Head of caudate nucleus (tissue), 42 donors: ENCODE results near the gene FFAR1.

Source experiments
- DNase-seq, 42 donors: peaks; one replicate each; pipeline versions ENCODE4 v3.0.0 to v3.0.0-alpha.2; 2020 to 2021; ENCODE audit warnings: mixed read lengths in 7 of 42
- intact Hi-C: fragments of 100-400 bp; cut with DNase I; formaldehyde crosslinking; loops from one replicate; pipeline ENCODE4 v1.15.0; 2022

The FFAR1 gene, protein sequence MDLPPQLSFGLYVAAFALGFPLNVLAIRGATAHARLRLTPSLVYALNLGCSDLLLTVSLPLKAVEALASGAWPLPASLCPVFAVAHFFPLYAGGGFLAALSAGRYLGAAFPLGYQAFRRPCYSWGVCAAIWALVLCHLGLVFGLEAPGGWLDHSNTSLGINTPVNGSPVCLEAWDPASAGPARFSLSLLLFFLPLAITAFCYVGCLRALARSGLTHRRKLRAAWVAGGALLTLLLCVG (N-terminal part only)

GRCh38 chr19:35347171-35347929, at the start of gene FFAR1:
Gene FFAR1, plus strand, starts transcription at chr19:35347902. Its CDS starts 3,650 bp downstream, at chr19:35351552.
- DNase-seq: peak in 14 of 42 donors; percentile 10 to 44 (median 28)
- intact Hi-C loops: loop anchor here (10.0 kb wide), 1 partner anchor 117 kb away; no protein-coding TSS in a partner anchor

DNA sequence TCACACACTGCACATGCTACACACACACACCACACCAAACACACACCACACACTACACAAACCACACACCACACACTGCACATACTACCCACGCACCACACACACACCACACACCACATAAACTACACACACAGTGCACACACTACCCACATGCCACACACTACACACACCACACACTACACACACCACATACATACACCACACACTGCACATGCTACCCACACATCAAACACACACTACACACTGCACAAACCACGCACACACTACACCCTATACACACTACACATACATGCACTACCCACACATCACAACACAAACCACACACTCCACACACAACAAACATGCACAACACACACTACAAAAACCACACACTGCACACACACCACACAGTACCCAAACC, 49.8 kb upstream of the FFAR1 start:
- DNase-seq: no peak
- intact Hi-C loops: no loop called here

DNA sequence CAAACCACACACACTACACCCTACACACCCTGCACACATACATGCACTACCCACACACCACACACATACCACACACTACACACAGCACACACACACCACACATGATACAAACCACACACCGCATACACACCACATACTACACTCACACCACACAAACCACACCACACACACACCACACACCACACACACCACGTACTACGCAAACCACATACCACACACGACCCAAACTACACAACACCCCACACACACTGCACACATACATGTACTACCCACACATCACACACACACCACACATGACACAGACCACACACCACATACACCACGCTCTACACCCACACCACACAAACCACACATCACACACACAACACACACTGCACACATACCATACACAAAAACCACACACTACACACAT, 49.1 kb upstream of the FFAR1 start:
- intact Hi-C loops: no loop called here
- DNase-seq: no peak

- intact Hi-C loops: no loop called here
- peak in 38 of 42 donors; percentile 31 to 92 (median 74) for DNase-seq
These were observed 48.0 kb upstream of the FFAR1 start for GRCh38 chr19:35299523-35300338.

DNA sequence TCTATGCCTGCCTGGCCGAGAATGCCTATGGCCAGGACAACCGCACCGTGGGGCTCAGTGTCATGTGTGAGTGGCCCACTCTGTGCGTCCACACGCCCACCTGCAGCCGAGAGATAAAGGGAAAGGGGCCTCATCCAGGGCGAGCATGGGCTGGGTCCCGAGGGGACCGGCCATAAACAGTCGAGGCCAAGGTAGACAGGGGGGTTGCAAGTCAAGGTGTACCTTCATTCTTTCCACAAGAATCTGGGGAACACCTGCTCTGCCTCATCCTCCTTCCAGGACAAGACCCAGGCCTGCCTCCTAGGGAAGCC, 47.4 kb upstream of the FFAR1 start:
- intact Hi-C loops: no loop called here
- no peak for DNase-seq

GRCh38 chr19:35301961-35302360, 45.7 kb upstream of the FFAR1 start:
- intact Hi-C loops: no loop called here
- DNase-seq: no peak

- no peak for DNase-seq
- intact Hi-C loops: no loop called here
These were observed 45.3 kb upstream of the FFAR1 start for GRCh38 chr19:35302446-35302845.

- no peak for DNase-seq
- intact Hi-C loops: no loop called here
These were observed 44.3 kb upstream of the FFAR1 start for GRCh38 chr19:35303357-35303915.

- no peak for DNase-seq
- intact Hi-C loops: no loop called here
These were observed 43.7 kb upstream of the FFAR1 start for GRCh38 chr19:35304036-35304435.

- DNase-seq: no peak
- intact Hi-C loops: no loop called here
These were observed 42.5 kb upstream of the FFAR1 start for GRCh38 chr19:35305181-35305580.

- DNase-seq: peak in 1 of 42 donors; percentile 56
- intact Hi-C loops: no loop called here
These were observed 41.0 kb upstream of the FFAR1 start for GRCh38 chr19:35306473-35307246.

DNA sequence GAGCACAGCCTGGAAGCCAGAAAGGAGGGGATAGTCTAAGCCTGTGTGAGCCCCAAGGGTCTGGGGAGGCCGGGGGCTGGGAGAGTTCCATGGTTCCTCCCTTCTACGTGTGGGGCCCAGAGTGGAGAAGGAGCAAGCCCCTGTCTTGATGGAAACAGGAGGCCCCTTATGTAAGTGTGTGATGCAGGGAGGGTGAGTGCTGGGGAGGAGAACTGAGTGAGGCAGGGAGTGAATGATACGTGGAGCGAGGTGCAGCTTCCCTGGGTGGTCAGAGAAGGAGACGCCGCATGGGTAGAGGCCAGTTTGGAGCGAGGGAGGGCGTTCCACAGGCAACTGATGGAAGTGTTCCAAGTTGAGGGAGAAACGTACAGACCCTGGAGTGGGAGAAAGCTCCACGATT, 39.8 kb upstream of the FFAR1 start:
- intact Hi-C loops: no loop called here

DNA sequence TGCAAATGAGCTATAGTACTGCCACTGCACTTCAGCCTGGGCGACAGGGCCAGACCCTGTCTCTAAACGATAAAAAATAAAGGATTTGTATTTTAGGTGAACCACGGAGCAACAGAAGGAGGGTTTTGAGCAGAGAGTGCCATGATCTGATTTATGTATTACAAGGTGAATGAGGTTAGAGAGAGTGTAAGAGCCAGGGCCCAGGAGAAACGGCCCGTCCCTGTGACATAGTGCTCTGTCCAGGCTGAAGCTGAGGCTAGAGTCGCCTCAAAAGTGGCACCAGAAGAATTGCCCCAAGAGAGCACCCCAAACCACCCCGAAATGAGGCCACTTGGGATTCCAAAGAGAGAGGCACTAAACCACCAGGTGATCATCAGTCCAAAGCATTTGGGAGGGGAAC, 38.8 kb upstream of the FFAR1 start:
- intact Hi-C loops: no loop called here
- no peak for DNase-seq

More for the DNA sequence above, 39.8 kb upstream of the FFAR1 start:
- peak in 1 of 42 donors; percentile 40 for DNase-seq

GRCh38 chr19:35309481-35310279, 38.0 kb upstream of the FFAR1 start:
- peak in 1 of 42 donors; percentile 40 for DNase-seq
- intact Hi-C loops: no loop called here

GRCh38 chr19:35310331-35310730, 37.4 kb upstream of the FFAR1 start:
- DNase-seq: no peak
- intact Hi-C loops: no loop called here

DNA sequence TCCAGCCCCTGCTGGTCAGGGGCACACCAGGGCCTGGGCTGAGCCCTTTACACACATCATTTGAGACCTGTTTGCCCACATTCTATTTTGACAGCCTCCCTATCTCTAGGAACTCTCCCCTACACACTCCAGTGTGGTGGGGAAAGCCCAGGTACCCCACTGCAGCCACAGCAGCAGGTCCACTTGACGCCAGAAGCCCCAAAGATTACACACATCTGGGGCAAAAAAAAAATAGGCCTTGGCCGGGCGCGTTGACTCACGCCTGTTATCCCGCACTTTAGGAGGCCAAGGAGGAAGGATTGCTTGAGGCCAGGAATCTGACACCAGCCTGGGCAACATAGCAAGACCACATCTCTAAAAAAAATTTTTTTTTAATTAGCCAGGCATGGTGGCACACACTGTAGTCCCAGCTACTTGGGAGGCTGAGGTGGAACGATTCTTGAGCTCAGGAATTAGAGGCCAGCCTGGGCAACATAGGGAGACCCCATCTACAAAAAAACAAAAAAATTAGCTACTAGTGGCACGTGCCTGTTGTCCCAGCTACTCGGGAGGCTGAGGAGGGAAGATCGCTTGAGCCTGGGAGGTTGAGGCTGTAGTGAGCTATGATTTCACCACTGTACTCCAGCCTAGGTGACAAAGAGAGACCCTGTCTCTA, 36.8 kb upstream of the FFAR1 start:
- no peak for DNase-seq
- intact Hi-C loops: no loop called here

DNA sequence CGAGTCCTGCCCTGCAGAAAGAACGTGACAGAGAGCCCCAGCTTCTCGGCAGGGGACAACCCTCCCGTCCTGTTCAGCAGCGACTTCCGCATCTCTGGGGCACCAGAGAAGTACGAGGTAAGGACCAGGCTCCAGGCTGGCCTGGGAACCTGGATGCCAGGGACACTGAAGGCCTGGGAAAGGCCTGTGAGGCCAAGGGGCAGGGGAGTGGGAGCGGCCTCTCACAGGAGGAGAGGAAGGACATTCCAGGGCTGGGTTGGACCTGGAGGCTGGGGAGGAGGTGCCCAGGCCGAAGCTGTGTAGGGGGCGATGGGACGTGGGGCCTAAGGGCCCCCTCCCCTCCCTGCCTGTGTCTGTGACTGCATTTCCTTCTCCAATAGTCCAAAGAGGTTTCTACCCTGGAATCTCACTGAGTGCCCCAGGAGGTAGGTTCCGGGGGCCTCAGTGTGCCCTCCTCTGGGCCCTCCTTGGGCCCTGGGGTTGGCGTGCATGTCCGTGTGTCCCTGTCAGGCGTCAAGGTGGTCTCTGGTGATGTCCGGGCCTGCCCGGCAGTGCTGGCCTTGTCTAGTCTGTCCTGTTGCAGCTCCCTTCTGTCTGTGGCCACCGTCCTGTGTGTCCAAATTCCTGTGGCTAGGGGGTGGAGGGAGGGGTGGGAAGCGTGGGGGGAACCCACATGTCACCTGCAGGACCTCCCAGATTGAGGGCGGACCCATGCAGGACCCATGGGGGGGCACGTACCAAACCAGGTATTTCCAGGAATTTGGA, 35.6 kb upstream of the FFAR1 start:
- intact Hi-C loops: no loop called here
- DNase-seq: no peak
